DMS53 (cell line): Measurements from ENCODE around the gene PYROXD2.

ENCODE experiments used
- DNase-seq: peaks from one replicate; lab custom pipeline; 2025; lab: John Stamatoyannopoulos, UW

Gene PYROXD2

DNA sequence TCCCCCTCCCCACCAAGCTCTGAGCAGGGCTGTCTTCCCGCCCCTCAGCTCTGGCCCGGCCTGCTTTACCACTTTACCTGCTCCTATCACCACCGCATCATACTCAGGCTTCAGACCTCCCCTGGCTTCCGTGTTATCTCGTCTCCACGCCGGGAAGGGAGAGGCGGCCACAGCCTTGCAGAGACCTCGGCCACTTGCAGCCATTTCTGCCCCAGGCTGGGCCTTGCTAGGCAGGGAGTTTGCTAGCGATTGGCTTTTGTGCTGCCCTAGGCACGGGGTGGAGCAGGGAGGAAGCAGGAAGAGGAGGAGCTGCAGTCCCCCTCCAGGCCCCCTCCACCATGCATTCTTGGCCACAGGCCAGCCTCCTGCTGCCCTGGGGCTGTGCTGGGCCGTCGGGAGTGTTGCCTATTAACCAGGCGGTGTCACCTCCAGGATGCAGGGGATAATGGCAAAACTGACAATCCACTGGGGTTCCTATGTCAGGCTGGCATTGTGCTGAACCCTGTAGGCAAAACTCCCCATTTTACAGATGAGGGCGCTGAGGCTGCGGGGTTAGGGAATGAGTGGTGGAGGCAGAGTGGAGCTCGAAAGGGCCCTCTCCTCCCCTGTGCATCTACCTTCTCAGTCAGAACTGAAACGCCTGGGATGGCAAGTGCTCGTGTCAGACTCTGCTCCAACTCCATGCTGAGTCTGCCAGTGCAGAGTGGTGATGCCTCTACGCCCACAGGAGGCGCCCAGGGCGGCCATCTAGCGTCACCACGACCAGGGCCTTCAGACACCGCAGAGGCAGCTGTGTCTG lies at the start of gene PYROXD2:
Gene PYROXD2, minus strand, starts transcription at position 251 of the 799 bp plus-strand sequence. Its CDS starts 47 bp downstream, at position 204.
- DNase-seq: peak; percentile 93

DNA sequence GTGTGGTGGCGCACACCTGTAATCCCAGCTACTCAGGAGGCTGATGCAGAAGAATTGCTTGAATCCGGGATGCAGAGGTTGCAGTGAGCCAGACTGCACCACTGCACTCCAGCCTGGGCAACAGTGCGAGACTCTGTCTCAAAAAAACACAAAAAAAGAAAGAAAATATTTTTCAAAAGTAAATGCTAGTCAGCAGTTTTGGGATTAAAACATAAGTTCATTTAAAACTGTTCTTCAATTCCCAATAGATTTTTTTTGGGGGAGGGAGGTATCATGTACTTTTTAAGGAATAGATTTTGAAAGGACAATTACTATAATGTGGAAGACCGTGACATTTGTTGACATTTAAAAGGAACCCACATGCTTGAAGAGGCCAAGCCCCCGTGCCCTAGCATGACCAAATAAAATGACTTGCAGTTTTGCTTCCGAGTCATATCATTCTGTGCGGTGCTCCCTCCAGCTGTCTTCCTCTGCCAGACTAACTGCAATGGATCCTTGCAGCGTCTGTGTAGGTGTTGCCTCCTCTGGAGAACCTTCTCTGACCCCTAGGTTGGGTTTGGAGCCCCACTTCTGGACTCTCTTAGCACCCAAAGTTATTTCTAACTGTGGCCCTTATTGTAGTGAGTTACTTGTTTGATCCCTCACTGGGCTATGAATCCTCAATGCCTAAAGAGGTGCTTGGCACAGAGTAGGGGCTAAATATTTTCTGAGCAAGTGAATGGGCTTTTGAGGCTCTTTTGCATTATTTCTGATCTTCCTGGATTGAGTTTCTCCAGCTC lies 49.2 kb upstream of the PYROXD2 start:
- DNase-seq: no peak

DNA sequence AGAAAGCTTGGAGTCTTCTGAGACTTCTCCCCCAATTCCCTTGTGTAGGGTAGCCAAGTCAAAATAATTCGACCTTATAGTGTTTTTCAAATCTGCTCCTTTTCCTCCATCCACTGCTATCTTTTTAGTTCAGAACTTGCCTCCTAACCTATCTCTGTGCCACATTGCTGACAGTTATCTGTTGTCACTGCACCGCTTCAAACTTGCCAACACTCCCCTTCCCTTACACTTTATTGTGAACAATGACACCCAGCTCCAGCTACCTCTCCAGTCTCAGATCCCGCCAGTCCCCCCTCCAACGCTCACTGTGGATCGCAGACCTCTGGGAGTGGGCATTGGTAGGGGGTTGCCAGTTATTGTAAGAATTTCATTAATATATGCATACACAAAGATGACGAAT lies 48.0 kb upstream of the PYROXD2 start:
- no peak for DNase-seq

DNA sequence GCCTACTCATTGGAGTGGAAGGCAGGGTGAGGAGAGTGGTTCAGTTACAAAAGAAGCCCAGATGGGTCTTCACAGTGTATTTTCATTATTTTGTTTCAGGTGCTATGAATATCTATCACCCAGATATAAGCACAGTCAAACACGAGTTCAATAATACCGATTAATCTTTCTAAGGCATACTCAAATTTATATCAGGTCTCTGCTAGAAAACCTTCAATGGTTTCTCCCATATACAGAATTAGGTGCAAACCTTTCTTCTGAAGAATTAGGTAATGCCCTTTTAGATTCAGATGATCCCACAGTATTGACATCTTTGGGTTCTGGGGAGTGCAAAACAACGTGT lies 46.5 kb upstream of the PYROXD2 start:
- no peak for DNase-seq

DNA sequence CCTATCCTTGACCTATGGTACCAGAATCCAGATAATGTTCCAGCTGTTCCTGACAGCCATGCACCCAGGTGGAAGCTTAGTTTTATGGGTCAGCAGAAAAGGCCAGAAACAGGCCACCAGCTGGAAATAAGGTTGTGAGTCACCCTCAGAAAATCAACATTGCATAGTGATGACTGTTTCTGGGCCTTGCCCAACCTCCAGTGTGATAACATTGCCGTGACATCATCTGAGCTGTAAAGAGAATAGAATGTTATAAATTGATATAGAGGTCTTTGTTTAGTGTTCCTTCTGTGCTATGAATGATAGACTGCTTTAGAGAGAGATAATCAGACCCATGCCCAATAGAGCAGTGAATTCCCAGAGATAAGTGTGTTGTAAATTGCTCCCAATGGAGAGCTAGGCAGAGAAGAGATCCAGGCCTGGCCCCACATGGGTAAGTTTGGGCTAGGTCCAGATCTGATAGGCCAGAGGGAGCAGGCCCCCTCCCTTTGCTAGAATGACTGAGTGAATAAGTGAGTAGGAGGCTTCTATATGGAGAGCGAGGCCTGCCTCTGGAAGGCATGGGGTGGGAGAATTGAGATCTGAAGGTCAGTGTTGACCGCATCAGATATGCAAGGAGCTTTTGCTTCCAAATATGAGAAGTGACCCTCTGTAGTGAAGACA lies 46.0 kb upstream of the PYROXD2 start:
- peak; percentile 93 for DNase-seq

DNA sequence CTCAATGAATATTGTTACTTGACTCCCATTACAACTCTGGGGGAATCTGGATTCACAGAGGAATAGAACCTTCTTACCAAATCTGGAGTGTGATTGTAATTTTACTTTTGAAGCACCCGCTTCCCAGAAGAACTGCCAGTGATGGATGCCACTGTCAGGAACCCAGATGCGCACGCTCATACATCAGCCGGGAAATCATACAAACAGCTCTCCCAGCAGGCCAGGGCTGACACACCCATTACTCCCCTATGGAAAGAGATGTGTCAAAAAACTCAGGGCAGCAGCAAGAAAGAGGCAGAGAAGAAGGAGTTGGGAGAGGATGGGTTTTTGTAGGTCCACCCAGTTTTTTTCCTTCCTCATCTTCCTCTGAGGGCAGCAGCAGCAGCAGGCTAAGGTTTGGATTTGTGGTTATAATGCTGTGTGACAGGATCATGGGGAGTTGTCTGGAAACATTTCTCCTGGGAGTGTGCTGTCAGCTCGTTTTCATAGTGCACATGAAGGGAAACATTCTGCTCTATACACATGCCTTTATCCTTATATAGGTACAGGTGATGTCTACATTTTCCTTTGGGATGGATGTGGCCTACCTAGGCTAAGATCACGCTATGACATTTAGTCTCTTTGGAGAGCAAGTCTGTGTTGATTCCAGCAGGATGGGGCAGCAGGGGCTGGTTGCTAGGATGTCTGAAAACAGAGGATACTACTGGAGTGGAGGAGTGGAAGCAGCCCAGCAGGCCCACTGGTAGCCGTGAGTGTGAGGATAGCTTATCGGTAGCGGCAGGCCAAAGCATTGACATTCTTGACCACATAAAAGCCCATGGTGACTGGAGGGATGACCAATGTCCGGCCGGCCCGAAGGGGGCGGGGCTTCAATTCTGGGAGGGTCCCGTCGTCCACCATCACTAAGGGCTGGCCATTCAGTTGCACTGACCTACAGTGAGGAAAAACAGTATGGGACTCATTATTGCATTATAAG lies 44.1 kb upstream of the PYROXD2 start:
- no peak for DNase-seq

DNA sequence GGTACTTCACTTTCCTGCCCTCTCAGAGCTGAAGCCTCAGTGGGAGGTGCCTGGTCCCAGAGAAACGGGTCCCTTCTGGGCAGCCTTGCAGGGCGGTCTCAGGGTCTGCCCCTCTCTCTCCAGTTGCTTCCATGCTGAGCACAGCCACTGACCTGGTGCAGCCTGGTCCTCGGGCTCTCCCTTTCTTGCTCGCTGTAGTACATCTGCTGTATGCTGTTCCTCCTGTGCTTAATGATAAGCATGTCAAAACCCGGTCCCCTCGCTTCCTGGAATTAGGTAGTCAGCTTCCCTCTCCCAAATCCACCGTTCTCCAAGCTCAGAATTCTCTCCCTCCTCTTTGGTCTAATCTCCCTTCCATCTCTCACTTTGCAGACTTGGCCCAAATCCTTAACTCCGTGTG lies 42.7 kb upstream of the PYROXD2 start:
- no peak for DNase-seq

DNA sequence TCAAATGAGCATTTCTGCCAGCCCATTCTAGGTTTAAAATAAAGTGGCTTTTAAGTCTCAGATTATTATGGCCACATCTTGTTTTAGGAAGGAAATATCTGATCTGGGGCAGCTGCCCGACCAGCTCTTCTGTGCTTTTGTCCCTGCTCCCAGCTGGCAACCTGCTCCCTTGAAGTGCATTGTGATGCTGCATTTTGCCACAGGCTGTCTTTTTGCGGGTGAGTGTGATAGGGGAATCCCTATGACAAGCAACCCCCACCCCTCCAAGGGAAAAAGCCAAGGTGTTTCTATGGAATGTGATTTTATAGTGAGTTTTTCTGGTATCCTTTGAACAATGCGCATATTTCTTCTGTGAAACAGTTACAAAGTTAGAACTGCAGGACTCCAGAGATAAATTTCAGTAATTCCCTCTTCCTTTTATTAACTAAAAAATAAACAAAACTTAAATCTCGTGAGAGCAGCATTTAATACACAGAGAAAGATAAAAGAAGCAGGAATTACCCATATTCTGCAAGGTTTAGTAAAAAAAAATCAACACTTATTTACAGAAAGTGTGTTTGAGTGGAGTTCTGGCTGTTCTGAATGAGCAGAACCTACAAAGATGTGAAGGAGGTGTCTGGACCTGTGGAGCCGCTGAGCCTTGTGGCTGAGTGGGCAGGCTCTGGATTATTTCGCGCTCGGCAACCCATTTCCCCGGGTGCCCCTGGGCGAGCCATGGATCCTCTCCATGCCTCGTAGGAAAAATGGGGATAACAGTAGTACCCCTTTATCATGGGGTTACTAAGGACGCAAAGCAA lies 41.9 kb upstream of the PYROXD2 start:
- DNase-seq: no peak

DNA sequence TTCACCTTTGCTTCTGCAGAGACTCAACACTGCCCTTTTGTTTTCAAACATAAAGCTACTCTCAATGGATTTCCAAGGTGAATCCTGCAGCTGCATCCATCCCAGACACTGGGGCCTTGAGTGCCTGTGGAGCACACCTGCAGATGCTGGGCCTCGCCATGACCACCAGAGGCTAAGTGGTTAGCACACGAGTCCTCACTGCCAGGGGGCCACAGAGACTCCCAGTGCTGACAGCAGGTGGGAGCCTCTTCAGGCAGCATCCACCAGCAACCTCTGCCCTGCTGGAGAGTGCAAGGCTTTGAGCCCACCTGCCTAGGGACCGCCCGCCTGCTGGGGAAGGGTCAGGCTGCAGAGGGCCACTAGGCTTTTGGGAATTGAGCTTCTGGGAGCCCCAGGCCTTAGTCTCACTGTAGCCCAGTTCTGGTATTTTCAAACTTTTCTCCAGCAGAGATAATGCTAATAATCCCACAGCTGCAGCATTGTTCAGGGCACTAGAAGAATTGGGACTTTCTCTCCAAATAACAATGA lies 41.1 kb upstream of the PYROXD2 start:
- DNase-seq: no peak

DNA sequence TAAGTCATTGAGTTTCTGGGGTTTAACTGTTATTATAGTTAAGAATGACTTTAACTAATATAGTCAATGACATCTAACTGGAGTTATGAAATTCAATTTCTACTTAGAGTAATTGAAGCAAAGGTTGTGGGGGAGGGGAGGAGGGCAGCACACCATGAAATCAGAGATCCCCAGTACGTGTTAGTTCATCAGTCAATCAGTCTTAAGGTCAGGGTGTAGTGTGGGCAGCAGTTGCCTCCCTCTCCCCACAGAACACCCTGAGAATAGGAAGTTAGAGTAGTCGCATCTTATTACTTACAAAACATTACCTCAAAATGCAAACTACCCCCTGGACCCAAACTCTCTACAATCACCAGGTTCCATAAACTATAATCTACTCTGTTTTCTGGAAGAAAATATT lies 38.7 kb upstream of the PYROXD2 start:
- no peak for DNase-seq

DNA sequence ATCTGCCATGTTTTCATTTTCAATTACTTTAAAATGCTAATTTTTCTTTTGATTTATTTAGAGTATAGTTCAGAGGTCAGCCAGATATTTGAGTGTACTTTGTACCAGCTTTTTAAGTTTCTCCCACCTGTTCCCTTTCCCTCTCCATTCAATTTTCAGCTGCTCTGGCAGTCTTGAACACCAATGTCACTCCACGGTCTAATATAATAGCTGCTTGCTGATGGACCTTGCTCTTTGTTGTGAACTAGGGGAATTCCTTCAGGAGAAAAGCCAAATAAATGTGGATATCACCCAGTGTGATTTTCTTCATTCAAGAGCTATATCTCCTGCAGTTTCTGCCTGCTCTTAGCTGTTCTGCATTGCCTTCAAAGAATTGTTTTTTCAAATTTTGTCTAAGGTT lies 35.6 kb upstream of the PYROXD2 start:
- no peak for DNase-seq

DNA sequence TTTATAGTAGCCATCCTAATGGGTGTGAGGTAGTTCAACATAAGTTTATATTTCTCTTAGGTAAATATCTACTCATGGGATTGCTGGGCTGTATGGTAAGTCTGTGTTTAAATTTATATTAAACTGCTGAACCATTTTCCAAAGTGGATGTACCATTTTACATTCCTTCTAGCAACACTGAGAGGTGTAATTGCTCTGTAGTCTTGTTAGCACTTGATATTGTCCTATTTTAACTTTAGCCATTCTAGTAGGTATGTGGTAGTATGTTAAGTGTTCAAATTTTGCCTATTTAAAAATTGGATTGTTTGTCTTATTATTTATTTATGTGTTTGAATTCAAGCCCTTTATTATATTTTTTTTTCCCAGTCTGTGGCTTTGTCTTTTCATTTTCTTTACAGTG lies 34.3 kb upstream of the PYROXD2 start:
- no peak for DNase-seq

DNA sequence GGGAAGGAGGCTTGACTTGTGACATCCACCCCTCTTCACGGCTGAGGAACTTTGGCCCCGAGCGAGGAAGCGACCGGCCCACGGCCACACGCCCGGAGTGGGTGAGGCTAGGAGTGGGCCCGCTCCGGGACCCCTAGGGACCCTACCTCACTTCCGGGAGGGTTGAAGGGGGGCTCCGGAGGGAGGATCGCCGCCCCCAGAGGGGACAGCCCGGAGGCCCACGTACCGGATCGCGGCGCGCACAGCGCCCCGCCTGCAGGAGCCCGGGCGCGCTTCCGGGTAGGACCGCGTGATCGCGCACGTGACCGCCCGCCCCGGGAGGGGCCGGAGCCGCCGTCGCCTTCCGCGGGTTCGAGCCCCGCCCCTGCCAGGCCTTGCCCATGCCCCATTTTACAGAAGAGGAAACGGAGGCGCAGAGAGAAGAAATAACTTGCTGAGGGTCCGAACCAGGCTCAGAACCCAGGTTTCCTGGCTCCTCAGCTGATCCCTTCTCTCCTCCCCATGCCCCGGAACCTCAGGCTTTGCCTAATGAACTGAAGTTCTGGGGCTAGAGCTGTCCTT lies 31.8 kb upstream of the PYROXD2 start, which contains the start of gene HPS1:
Gene HPS1, minus strand, starts transcription at position 275 of the 561 bp plus-strand sequence. CDS start 3,695 bp downstream, outside the sequence.
- peak; percentile 89 for DNase-seq

DNA sequence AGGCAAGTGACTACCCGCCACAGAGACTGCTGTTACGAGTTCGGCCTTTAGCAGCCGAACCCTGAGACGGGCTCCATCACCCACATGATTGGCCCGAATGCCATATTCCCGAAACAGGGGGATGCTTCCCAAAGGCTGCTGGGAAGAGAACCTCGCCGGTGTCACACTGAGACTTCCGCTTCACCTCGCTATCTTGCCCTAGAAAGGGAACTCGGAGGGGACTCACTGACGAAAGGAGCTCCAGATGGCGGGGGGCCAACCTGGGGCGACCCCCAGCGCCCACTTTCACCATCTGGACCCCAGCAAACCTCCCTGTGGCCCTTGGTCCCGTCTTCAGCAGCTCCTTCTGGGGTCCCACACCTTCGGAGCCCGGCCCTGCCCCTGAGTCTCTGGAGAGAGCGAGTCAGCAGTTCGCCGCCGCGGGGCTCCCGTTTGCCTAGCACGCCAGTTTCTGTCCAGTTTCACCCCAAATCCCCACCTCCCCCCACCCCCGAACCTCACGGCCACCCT lies 31.2 kb upstream of the PYROXD2 start:
- peak; percentile 63 for DNase-seq

DNA sequence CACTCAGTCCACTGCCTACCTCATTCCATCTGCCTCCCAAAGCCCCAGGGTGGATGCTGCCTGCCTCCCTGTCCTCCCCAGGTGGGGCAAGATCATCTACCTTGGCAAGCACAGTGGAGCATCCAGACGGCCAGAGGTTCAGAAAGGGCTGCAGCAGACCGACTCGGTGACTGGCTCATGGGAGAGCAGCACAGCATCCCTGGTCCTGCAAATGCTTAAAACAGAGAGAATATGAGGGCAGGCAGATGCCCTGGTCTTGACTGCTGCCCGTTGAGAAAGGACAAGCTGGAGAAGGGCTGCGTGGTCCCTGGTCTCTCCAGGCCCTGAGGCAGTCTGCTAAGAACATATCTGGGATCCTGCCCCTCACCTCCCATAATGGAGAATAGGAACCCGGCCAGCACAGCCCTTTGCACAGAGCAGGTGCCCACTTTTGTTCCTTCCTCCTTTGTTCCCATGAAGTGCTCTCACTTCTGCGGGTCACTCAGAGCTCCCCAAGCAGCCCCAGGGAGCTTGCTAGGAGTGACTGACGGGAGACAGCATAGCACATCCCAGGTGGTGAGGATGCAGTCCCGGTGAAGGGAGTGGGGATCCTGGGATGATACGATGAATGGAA lies 30.3 kb upstream of the PYROXD2 start:
- no peak for DNase-seq

DNA sequence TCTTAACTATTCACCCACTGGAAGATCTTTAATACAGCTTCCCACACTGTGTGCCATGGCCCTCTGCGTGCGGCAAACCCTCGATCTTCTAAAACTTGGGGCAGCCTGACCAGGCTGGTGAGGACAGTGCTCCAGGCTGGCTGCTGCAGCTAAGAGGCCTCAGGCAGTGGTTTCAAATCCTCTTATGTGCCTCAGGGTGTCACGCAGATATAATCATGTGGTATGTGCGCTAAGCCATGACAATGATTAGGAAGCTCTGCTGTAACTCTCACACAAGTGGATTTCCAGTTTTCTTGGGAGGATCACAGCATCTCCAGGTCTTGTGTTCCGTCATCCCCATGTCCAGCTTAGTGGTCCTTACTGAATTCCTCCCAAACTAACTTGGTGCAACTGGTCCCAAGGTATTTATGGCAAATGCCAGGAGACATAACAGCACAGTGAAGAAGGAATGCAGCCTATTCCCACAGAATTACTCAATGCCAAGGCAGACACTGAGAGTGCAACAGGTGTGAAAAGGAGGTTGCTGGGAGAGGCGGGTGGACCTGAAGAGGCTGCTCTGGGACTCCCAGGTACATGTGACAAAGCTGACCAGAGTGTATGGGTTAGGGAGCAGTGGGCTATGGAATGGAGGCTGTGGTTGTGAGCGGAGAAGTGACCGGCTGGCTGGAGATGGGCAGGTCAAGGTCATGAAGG lies 29.5 kb upstream of the PYROXD2 start:
- DNase-seq: no peak

DNA sequence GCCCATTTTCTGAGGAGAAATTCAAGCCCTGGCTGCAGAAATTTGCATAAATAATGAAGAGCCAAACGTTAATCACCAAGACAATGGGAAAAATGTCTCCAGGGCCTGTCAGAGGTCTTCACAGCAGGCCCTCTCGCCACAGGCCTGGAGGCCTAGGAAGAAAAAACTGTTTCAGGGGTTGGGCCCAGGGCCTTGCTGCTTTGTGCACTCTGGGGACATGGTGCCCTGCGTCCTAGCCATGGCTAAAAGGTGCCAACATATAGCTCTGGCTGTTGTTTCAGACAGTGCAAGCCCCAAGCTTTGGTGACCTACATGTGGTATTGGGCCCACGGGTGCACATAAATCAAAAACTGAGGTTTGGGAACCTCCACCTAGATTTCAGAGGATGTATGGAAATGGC lies 23.7 kb upstream of the PYROXD2 start:
- DNase-seq: no peak

DNA sequence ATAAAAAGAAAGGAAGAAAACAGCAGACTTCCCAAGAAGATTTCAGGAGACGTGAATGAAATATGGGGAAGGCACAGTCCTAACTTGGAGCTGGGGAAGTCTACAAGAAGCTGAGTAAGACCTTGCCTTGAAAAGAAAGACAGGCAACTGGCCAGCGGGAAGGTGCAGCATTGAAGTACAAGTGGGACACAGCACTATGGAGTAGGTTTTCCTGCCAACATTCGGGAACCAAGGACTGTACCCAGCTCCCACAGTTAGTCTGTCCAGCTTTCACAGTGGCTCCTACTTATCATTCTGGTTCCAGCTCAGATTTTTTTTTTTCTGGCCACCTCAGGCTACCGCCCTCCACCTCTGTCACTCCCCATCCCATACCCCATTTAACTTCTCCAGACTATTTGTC lies 21.7 kb upstream of the PYROXD2 start:
- DNase-seq: no peak

DNA sequence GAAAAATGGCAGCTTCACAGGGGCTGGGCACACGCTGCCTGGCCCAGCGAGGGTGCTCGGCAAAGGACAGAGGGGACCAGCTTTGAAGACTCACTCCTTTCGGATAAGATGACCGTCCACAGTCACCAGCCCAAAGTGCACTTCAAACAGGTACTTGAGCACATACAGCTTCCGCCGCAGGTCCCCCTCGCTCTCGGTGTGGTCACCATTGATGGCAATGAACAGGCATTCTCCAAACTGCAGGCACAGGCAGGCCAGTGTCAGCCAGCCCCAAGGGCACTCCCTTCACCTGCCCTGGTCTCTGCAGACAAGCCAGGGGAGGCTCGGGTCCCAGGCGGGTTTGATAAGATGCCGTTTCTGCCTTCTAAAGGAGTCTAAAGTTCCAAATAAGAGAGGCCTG lies 20.2 kb upstream of the PYROXD2 start:
- no peak for DNase-seq
